Measurements from ENCODE around the gene DYNC2LI1. TPM values are rescaled to one million over a fixed set of nuclear protein-coding genes. Genes with fewer than 3 reads are reported as not detected.

DYNC2LI1 gene
- total and polyA plus RNA-seq, 2 donors (not counting 1 experiment from before 2014, with no cell fraction given) = 23.6 to 24.4 TPM

- Histone ChIP-seq H3K9ac (ENCODE audit: insufficient read depth, low read length) (no peak overlapping the region), H4K20me1 (ENCODE audit: control insufficient read depth, extremely low read depth, insufficient read depth, low read length) (no peaks in the 10 kb centered on the region), H2AFZ (ENCODE audit: low read length) (no peak overlapping the region), H3K79me2 (ENCODE audit: control insufficient read depth, insufficient read depth, low read length) (no peaks in the 10 kb centered on the region), H3K9me3 (ENCODE audit: control insufficient read depth, insufficient read depth, low read depth, low read length) (no peaks in the 10 kb centered on the region), H3K4me2 (ENCODE audit: extremely low read depth, insufficient read depth, low read length) (no peak overlapping the region), H3K4me3 (replicated peaks in 1 of 4; ENCODE audit: control extremely low read depth in 1 of 4, insufficient read depth in 1 of 4, low read depth in 3 of 4, low read length in 4 of 4) (no peak overlapping the region), H3K27ac (ENCODE audit: insufficient read depth, low read length) (no peak overlapping the region), H3K4me1 (ENCODE audit: control insufficient read depth, extremely low read depth, insufficient read depth, low read length) (no peaks in the 10 kb centered on the region), H3K36me3 (ENCODE audit: control insufficient read depth, insufficient read depth, low read length) (no peaks in the 10 kb centered on the region), H3K27me3 (ENCODE audit: control insufficient read depth, insufficient read depth, low read length) (no peaks in the 10 kb centered on the region)
- no peak for TF ChIP-seq CTCF (conservative IDR thresholded peaks at IDR 0.05 in 1 of 2, IDR thresholded peaks at IDR 0.05 in 1 of 2; ENCODE audit: low read depth in 1 of 2, low read length in 2 of 2)
- no peak for DNase-seq (ENCODE audit: low read depth in 2 of 2)
Observed at GRCh38 chr2:43812947-43813346, 39.1 kb downstream of the DYNC2LI1 start.

- H3K27me3 ChIP-seq (ENCODE audit: control insufficient read depth, insufficient read depth, low read length) = no peaks in the 10 kb centered on the region
- no peak overlapping the region for H3K27ac ChIP-seq (ENCODE audit: insufficient read depth, low read length)
Observed at GRCh38 chr2:43814711-43815110, 40.9 kb downstream of the DYNC2LI1 start.

GRCh38 chr2:43818761-43819160, 44.9 kb downstream of the DYNC2LI1 start:
- no peaks in the 10 kb centered on the region for H3K4me1 ChIP-seq (ENCODE audit: control insufficient read depth, extremely low read depth, insufficient read depth, low read length)
- H3K4me2 ChIP-seq (ENCODE audit: extremely low read depth, insufficient read depth, low read length) = no peak overlapping the region
- TF ChIP-seq EZH2 (IDR thresholded peaks at IDR 0.05; ENCODE audit: low read length, missing control alignments) (no peak), CTCF (conservative IDR thresholded peaks at IDR 0.05 in 1 of 2, IDR thresholded peaks at IDR 0.05 in 1 of 2; ENCODE audit: low read depth in 1 of 2, low read length in 2 of 2) (no peak)
- no peaks in the 10 kb centered on the region for H3K79me2 ChIP-seq (ENCODE audit: control insufficient read depth, insufficient read depth, low read length)
- H3K9me3 ChIP-seq (ENCODE audit: control insufficient read depth, insufficient read depth, low read depth, low read length) = no peaks in the 10 kb centered on the region
- no peaks in the 10 kb centered on the region for H3K36me3 ChIP-seq (ENCODE audit: control insufficient read depth, insufficient read depth, low read length)
- no peak overlapping the region for H2AFZ ChIP-seq (ENCODE audit: low read length)
- H3K4me3 ChIP-seq (replicated peaks in 1 of 4; ENCODE audit: control extremely low read depth in 1 of 4, insufficient read depth in 1 of 4, low read depth in 3 of 4, low read length in 4 of 4) = no peak overlapping the region
- H3K27ac ChIP-seq (ENCODE audit: insufficient read depth, low read length) = no peak overlapping the region
- H3K9ac ChIP-seq (ENCODE audit: insufficient read depth, low read length) = no peak overlapping the region
- DNase-seq (ENCODE audit: low read depth in 2 of 2) = peak; percentile 58 to 75
- H4K20me1 ChIP-seq (ENCODE audit: control insufficient read depth, extremely low read depth, insufficient read depth, low read length) = no peaks in the 10 kb centered on the region
- H3K27me3 ChIP-seq (ENCODE audit: control insufficient read depth, insufficient read depth, low read length) = peaks cover 9% of the 10 kb centered on the region

More at GRCh38 chr2:43814711-43815110, 40.9 kb downstream of the DYNC2LI1 start:
- H4K20me1 ChIP-seq (ENCODE audit: control insufficient read depth, extremely low read depth, insufficient read depth, low read length) = no peaks in the 10 kb centered on the region
- TF ChIP-seq CTCF (conservative IDR thresholded peaks at IDR 0.05 in 1 of 2, IDR thresholded peaks at IDR 0.05 in 1 of 2; ENCODE audit: low read depth in 1 of 2, low read length in 2 of 2) = no peak
- TF ChIP-seq EZH2 (IDR thresholded peaks at IDR 0.05; ENCODE audit: low read length, missing control alignments) = no peak
- H3K9me3 ChIP-seq (ENCODE audit: control insufficient read depth, insufficient read depth, low read depth, low read length) = no peaks in the 10 kb centered on the region
- no peaks in the 10 kb centered on the region for H3K79me2 ChIP-seq (ENCODE audit: control insufficient read depth, insufficient read depth, low read length)
- H3K4me2 ChIP-seq (ENCODE audit: extremely low read depth, insufficient read depth, low read length) = no peak overlapping the region
- no peak overlapping the region for H2AFZ ChIP-seq (ENCODE audit: low read length)
- no peak overlapping the region for H3K9ac ChIP-seq (ENCODE audit: insufficient read depth, low read length)
- H3K4me1 ChIP-seq (ENCODE audit: control insufficient read depth, extremely low read depth, insufficient read depth, low read length) = no peaks in the 10 kb centered on the region
- no peaks in the 10 kb centered on the region for H3K36me3 ChIP-seq (ENCODE audit: control insufficient read depth, insufficient read depth, low read length)
- H3K4me3 ChIP-seq (replicated peaks in 1 of 4; ENCODE audit: control extremely low read depth in 1 of 4, insufficient read depth in 1 of 4, low read depth in 3 of 4, low read length in 4 of 4) = no peak overlapping the region
- DNase-seq (ENCODE audit: low read depth in 2 of 2) = no peak
